CD4-positive, alpha-beta memory T cell (primary cell): ENCODE data around the gene FGFRL1. TPM values are rescaled to one million over a fixed set of nuclear protein-coding genes. Genes with fewer than 3 reads are reported as not detected.

ENCODE experiments used
- CTCF ChIA-PET: fragments of 350-600 bp; sonication (Branson Sonifier 250); formaldehyde crosslinking; loops from one replicate; lab custom pipeline; 2021; ENCODE audit warnings: inconsistent platforms; ENCODE audit not compliant: partially characterized antibody; lab: Charles Lee
- POLR2A ChIA-PET: fragments of 350-600 bp; sonication (Branson Sonifier 250); formaldehyde crosslinking; loops from one replicate; lab custom pipeline; 2021; ENCODE audit not compliant: partially characterized antibody; lab: Charles Lee
- DNase-seq, 5 donors: peaks; one replicate each; pipeline versions ENCODE4 v3.0.0 to v3.0.0-alpha.2; 2020 to 2022; ENCODE audit warnings: mixed read lengths in 1 of 5
- H3K27ac ChIP-seq: one replicate; pipeline ENCODE4 v1.7.0; 2013; ENCODE audit warnings: low read depth, low read length
- H3K27me3 ChIP-seq: 2 replicates; pipeline ENCODE4 v1.7.0; 2013; ENCODE audit warnings: mild to moderate bottlenecking, low read length, moderate library complexity; ENCODE audit not compliant: insufficient read depth
- H3K36me3 ChIP-seq: 2 replicates; pipeline ENCODE4 v1.7.0; 2013; ENCODE audit warnings: mild to moderate bottlenecking, low read length, moderate library complexity; ENCODE audit not compliant: insufficient read depth
- H3K4me1 ChIP-seq: 2 replicates; pipeline ENCODE4 v1.7.0; 2013; ENCODE audit warnings: mild to moderate bottlenecking, low read length, moderate library complexity; ENCODE audit not compliant: insufficient read depth
- H3K4me3 ChIP-seq, 2 donors: one replicate each; pipeline ENCODE4 v1.7.0; 2013; ENCODE audit warnings: low read length in 2 of 2, mild to moderate bottlenecking in 1 of 2
- H3K9me3 ChIP-seq, 2 donors: one replicate each; pipeline ENCODE4 v1.7.0; 2013; ENCODE audit warnings: low read length in 2 of 2, control low read depth in 1 of 2; ENCODE audit not compliant: control insufficient read depth in 1 of 2
- H3K27ac Mint-ChIP-seq, 7 donors: one replicate each; pipeline ENCODE4 v1.8.0; 2020 to 2021; ENCODE audit warnings: mixed read lengths in 7 of 7, mild to moderate bottlenecking in 6 of 7, inconsistent platforms in 3 of 7, moderate library complexity in 3 of 7
- H3K27me3 Mint-ChIP-seq, 2 donors: one replicate each; pipeline ENCODE4 v1.8.0; 2020 to 2021; ENCODE audit warnings: mixed read lengths in 2 of 2
- H3K36me3 Mint-ChIP-seq, 2 donors: one replicate each; pipeline ENCODE4 v1.8.0; 2020 to 2021; ENCODE audit warnings: mixed read lengths in 2 of 2, inconsistent platforms in 1 of 2, mild to moderate bottlenecking in 1 of 2
- H3K4me1 Mint-ChIP-seq, 4 donors: one replicate each; pipeline ENCODE4 v1.8.0; 2020 to 2021; ENCODE audit warnings: mixed read lengths in 4 of 4, mild to moderate bottlenecking in 1 of 4
- H3K4me3 Mint-ChIP-seq, 8 donors: one replicate each; pipeline ENCODE4 v1.8.0; 2020 to 2021; ENCODE audit warnings: mixed read lengths in 8 of 8, mild to moderate bottlenecking in 7 of 8, moderate library complexity in 6 of 8, inconsistent platforms in 3 of 8
- H3K9me3 Mint-ChIP-seq, 8 donors: one replicate each; pipeline ENCODE4 v1.8.0; 2020 to 2021; ENCODE audit warnings: mixed read lengths in 8 of 8, mild to moderate bottlenecking in 5 of 8, inconsistent platforms in 3 of 8, moderate library complexity in 1 of 8
- intact Hi-C: fragments of 100-400 bp; cut with micrococcal nuclease; formaldehyde crosslinking; loops from one replicate; pipeline ENCODE4 v1.15.1; 2023
- polyA plus RNA-seq, 2 donors: library from polyadenylated mRNA; unstranded; fragments of 300-500 nt; fragmentation: Illumina TruSeq; gene quantifications; one replicate each; pipeline ENCODE4 v1.2.3, GENCODE V29; 2021
- total RNA-seq, 2 experiments: library from RNA; stranded (reverse); gene quantifications; one replicate each; pipeline ENCODE4 v1.2.3, GENCODE V29; 2021

The FGFRL1 gene
- total RNA-seq (10 to 100 TPM; 22.4 TPM), polyA plus RNA-seq (1 to 10 TPM in 1 of 2 donors, under 1 TPM in 1; 0.64 to 2.3 TPM)

- Histone ChIP-seq H3K4me1 (peaks cover 25% of the 10 kb centered on the region), H3K36me3 (no peaks in the 10 kb centered on the region), H3K27ac (peak within 1 kb of the TSS; percentile 76), H3K27me3 (peaks cover 7% of the 10 kb centered on the region), H3K4me3 (peak within 1 kb of the TSS; percentile 22 to 75), H3K9me3 (no peaks in the 10 kb centered on the region)
- intact Hi-C loops = loop anchor here (2.0 to 5.0 kb wide), 3 partner anchors 24 to 336 kb away; partner anchors contain the start of genes CTBP1, IDUA and UVSSA
- peaks cover 14 to 23% of the 10 kb centered on the region in 2 donors for H3K27me3 Mint-ChIP-seq
- DNase-seq = peak; percentile 86 to 90 (median 87)
- H3K27ac Mint-ChIP-seq = peak within 1 kb of the TSS; percentile 94 to 98 (median 97)
- ChIA-PET CTCF (no interaction called here), POLR2A (interaction anchor here (1.0 to 2.5 kb wide), 9 partner anchors 24 to 701 kb away, joined by 3 to 19 read pairs (median 8); partner anchors contain the start of genes ATP5ME, DGKQ, GAK and IDUA)
- peaks cover 0 to 8% (median 1%) of the 10 kb centered on the region in 8 donors for H3K9me3 Mint-ChIP-seq
- H3K4me3 Mint-ChIP-seq = peak within 1 kb of the TSS; percentile 85 to 94 (median 90)
- peaks cover 0 to 4% of the 10 kb centered on the region in 2 donors for H3K36me3 Mint-ChIP-seq
- H3K4me1 Mint-ChIP-seq = peaks cover 6 to 17% (median 13%) of the 10 kb centered on the region in 4 donors
Measured at GRCh38 chr4:1011022-1011665, at the start of gene FGFRL1. Gene FGFRL1 (plus strand): TSS chr4:1011626. CDS start chr4:1012486, 860 bp downstream.

GRCh38 chr4:962231-963208 lies 48.9 kb upstream of the FGFRL1 start:
- Histone ChIP-seq H3K4me1 (no peaks in the 10 kb centered on the region), H3K27me3 (no peaks in the 10 kb centered on the region), H3K27ac (no peak overlapping the region), H3K36me3 (peaks cover 5% of the 10 kb centered on the region), H3K9me3 (no peaks in the 10 kb centered on the region), H3K4me3 (no peak overlapping the region)
- H3K4me1 Mint-ChIP-seq = no peaks in the 10 kb centered on the region
- H3K27me3 Mint-ChIP-seq = no peaks in the 10 kb centered on the region
- ChIA-PET CTCF (no interaction called here), POLR2A (no interaction called here)
- peaks cover 0 to 2% (median 0%) of the 10 kb centered on the region in 8 donors for H3K9me3 Mint-ChIP-seq
- H3K36me3 Mint-ChIP-seq = peaks cover 0 to 10% of the 10 kb centered on the region in 2 donors
- DNase-seq = no peak
- H3K4me3 Mint-ChIP-seq = no peak overlapping the region
- H3K27ac Mint-ChIP-seq = peak overlapping the region in 2 of 7 donors; percentile 15 to 22
- intact Hi-C loops = no loop called here

GRCh38 chr4:963276-964225 lies 47.9 kb upstream of the FGFRL1 start:
- no peaks in the 10 kb centered on the region for H3K4me1 Mint-ChIP-seq
- CTCF ChIA-PET = no interaction called here
- no peak overlapping the region for H3K4me3 Mint-ChIP-seq
- H3K27ac Mint-ChIP-seq = peak overlapping the region in 1 of 7 donors; percentile 38
- POLR2A ChIA-PET = no interaction called here
- H3K4me1 ChIP-seq = no peaks in the 10 kb centered on the region
- no peaks in the 10 kb centered on the region for H3K27me3 ChIP-seq
- H3K27ac ChIP-seq = no peak overlapping the region
- H3K4me3 ChIP-seq = no peak overlapping the region
- H3K9me3 Mint-ChIP-seq = peaks cover 0 to 2% (median 0%) of the 10 kb centered on the region in 8 donors
- DNase-seq = no peak
- peaks cover 5% of the 10 kb centered on the region for H3K36me3 ChIP-seq
- H3K36me3 Mint-ChIP-seq = peaks cover 0 to 9% of the 10 kb centered on the region in 2 donors
- intact Hi-C loops = no loop called here
- H3K27me3 Mint-ChIP-seq = no peaks in the 10 kb centered on the region
- no peaks in the 10 kb centered on the region for H3K9me3 ChIP-seq

- peaks cover 0 to 2% (median 0%) of the 10 kb centered on the region in 8 donors for H3K9me3 Mint-ChIP-seq
- peaks cover 0 to 4% of the 10 kb centered on the region in 2 donors for H3K36me3 Mint-ChIP-seq
- H3K4me1 Mint-ChIP-seq = no peaks in the 10 kb centered on the region
- CTCF ChIA-PET = no interaction called here
- POLR2A ChIA-PET = no interaction called here
- Histone ChIP-seq H3K9me3 (no peaks in the 10 kb centered on the region), H3K36me3 (peaks cover 5% of the 10 kb centered on the region), H3K4me3 (no peak overlapping the region), H3K27me3 (no peaks in the 10 kb centered on the region), H3K27ac (no peak overlapping the region), H3K4me1 (no peaks in the 10 kb centered on the region)
- no peak overlapping the region for H3K4me3 Mint-ChIP-seq
- no peaks in the 10 kb centered on the region for H3K27me3 Mint-ChIP-seq
- no peak overlapping the region for H3K27ac Mint-ChIP-seq
- no peak for DNase-seq
- intact Hi-C loops = no loop called here
Measured at GRCh38 chr4:964346-965025, 46.9 kb upstream of the FGFRL1 start.

- ChIA-PET POLR2A (no interaction called here), CTCF (no interaction called here)
- Histone ChIP-seq H3K27me3 (no peaks in the 10 kb centered on the region), H3K36me3 (peaks cover 5% of the 10 kb centered on the region), H3K27ac (no peak overlapping the region), H3K4me1 (no peaks in the 10 kb centered on the region), H3K9me3 (no peaks in the 10 kb centered on the region), H3K4me3 (no peak overlapping the region)
- no peaks in the 10 kb centered on the region for H3K27me3 Mint-ChIP-seq
- peaks cover 0 to 2% (median 0%) of the 10 kb centered on the region in 8 donors for H3K9me3 Mint-ChIP-seq
- H3K4me3 Mint-ChIP-seq = no peak overlapping the region
- intact Hi-C loops = no loop called here
- DNase-seq = no peak
- no peak overlapping the region for H3K27ac Mint-ChIP-seq
- H3K36me3 Mint-ChIP-seq = peaks cover 0 to 4% of the 10 kb centered on the region in 2 donors
- peaks cover 0 to under 1% (median 0%) of the 10 kb centered on the region in 4 donors for H3K4me1 Mint-ChIP-seq
Measured at GRCh38 chr4:965048-965765, 46.2 kb upstream of the FGFRL1 start.

- intact Hi-C loops = no loop called here
- CTCF ChIA-PET = no interaction called here
- peaks cover 0 to 6% (median 2%) of the 10 kb centered on the region in 4 donors for H3K4me1 Mint-ChIP-seq
- DNase-seq = no peak
- no peaks in the 10 kb centered on the region for H3K27me3 ChIP-seq
- POLR2A ChIA-PET = no interaction called here
- peaks cover 0 to 4% of the 10 kb centered on the region in 2 donors for H3K36me3 Mint-ChIP-seq
- peaks cover 4% of the 10 kb centered on the region for H3K4me1 ChIP-seq
- H3K27ac Mint-ChIP-seq = peak overlapping the region in 1 of 7 donors; percentile 79
- no peak overlapping the region for H3K27ac ChIP-seq
- no peak overlapping the region for H3K4me3 Mint-ChIP-seq
- H3K9me3 ChIP-seq = no peaks in the 10 kb centered on the region
- H3K36me3 ChIP-seq = peaks cover 6% of the 10 kb centered on the region
- H3K27me3 Mint-ChIP-seq = no peaks in the 10 kb centered on the region
- H3K9me3 Mint-ChIP-seq = peaks cover 0 to 2% (median 0%) of the 10 kb centered on the region in 8 donors
- H3K4me3 ChIP-seq = no peak overlapping the region
Measured at GRCh38 chr4:965766-966134, 45.7 kb upstream of the FGFRL1 start.
